ENCODE results near the gene PRKAG1.

- TF ChIP-seq CTCF (IDR thresholded peaks at IDR 0.05) (no peak), EP300 (IDR thresholded peaks at IDR 0.05) (no peak), POLR2A (IDR thresholded peaks at IDR 0.05) (no peak), POLR2AphosphoS5 (IDR thresholded peaks at IDR 0.05) (no peak)
Observed at GRCh38 chr12:48967991-48968390, 50.6 kb downstream of the PRKAG1 start.
